ENCODE measurements around the gene NRL.
"Not testable (repeated sequence)": the region's sequence is repeated elsewhere in the genome, so short reads cannot be mapped to it uniquely, and the experiment has no call there.

Gene NRL

DNA sequence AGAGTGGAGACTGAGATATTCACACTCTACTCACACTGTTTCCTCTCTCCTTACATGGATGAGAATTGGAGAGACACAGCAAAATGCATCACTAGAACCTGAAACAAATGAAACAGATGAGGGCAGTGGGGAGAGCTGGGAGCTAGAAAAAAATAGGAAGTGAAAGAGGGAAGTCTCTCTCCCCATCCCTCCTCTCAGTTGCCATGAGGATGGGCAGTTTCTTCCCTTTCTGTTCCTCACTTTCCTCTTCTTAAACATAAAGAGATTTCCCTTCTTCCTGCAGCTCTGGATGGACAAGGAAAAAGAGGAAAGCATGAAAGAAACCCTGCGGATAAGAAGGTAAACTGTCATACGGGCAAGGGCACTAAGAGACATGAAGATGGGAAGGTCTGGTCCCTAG lies 65.7 kb downstream of the NRL start:
- not testable (repeated sequence) for H3K4me1 ChIP-seq (ENCODE audit: low read length); H3F3A ChIP-seq (ENCODE audit: insufficient read depth, low read length); H3K9ac ChIP-seq (ENCODE audit: low read length); H2AFZ ChIP-seq (ENCODE audit: low read length); H3K9me3 ChIP-seq (replicated peaks; ENCODE audit: insufficient read depth, low read length); DNase-seq; H3K27ac ChIP-seq (ENCODE audit: low read length); H3K79me2 ChIP-seq (ENCODE audit: low read length); H3K4me2 ChIP-seq (ENCODE audit: low read depth, low read length); H4K20me1 ChIP-seq (ENCODE audit: insufficient read depth, low read length); H3K27me3 ChIP-seq (replicated peaks; ENCODE audit: insufficient read depth, low read length); H3K36me3 ChIP-seq (replicated peaks; ENCODE audit: insufficient read depth, low read length); H3K4me3 ChIP-seq (ENCODE audit: low read length); H3K9me2 ChIP-seq (replicated peaks; ENCODE audit: insufficient read depth, low read length)

DNA sequence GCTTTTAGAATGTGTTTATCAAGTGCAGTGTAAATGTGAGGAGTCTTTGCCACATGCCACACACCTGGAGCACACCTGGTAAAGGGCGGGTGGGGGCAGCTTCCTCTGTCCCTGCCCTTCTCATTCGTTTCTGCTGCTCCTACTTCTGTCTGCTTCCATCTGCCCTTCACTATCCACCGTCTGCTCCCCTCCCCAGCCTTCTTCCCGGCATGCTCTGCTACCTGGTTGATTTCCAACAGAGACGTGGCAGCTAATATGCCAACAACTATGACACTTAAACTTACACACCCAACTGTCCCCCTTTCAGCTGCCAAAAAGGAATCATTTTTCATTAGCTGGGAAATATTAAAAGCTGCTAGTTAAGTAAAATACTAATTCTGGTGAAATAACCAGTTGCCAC lies 72.0 kb downstream of the NRL start:
- no peaks in the 10 kb centered on the region for H4K20me1 ChIP-seq (ENCODE audit: insufficient read depth, low read length)
- no peak overlapping the region for H3K4me3 ChIP-seq (ENCODE audit: low read length)
- H3K9me2 ChIP-seq (replicated peaks; ENCODE audit: insufficient read depth, low read length): no peaks in the 10 kb centered on the region
- no peaks in the 10 kb centered on the region for H3K79me2 ChIP-seq (ENCODE audit: low read length)
- H3K9ac ChIP-seq (ENCODE audit: low read length): no peak overlapping the region
- DNase-seq: no peak
- H3K4me2 ChIP-seq (ENCODE audit: low read depth, low read length): no peak overlapping the region
- no peaks in the 10 kb centered on the region for H3K4me1 ChIP-seq (ENCODE audit: low read length)
- no peak overlapping the region for H3K27ac ChIP-seq (ENCODE audit: low read length)
- H3K9me3 ChIP-seq (replicated peaks; ENCODE audit: insufficient read depth, low read length): no peaks in the 10 kb centered on the region
- no peaks in the 10 kb centered on the region for H3F3A ChIP-seq (ENCODE audit: insufficient read depth, low read length)
- TF ChIP-seq, protein P1, sequence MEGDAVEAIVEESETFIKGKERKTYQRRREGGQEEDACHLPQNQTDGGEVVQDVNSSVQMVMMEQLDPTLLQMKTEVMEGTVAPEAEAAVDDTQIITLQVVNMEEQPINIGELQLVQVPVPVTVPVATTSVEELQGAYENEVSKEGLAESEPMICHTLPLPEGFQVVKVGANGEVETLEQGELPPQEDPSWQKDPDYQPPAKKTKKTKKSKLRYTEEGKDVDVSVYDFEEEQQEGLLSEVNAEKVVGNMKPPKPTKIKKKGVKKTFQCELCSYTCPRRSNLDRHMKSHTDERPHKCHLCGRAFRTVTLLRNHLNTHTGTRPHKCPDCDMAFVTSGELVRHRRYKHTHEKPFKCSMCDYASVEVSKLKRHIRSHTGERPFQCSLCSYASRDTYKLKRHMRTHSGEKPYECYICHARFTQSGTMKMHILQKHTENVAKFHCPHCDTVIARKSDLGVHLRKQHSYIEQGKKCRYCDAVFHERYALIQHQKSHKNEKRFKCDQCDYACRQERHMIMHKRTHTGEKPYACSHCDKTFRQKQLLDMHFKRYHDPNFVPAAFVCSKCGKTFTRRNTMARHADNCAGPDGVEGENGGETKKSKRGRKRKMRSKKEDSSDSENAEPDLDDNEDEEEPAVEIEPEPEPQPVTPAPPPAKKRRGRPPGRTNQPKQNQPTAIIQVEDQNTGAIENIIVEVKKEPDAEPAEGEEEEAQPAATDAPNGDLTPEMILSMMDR (IDR thresholded peaks at IDR 0.05; ENCODE audit: low read length): no peak
- TF ChIP-seq EZH2phosphoT487 (IDR thresholded peaks at IDR 0.05; ENCODE audit: low read length): no peak
- TF ChIP-seq EZH2 (optimal IDR thresholded peaks at IDR 0.05; ENCODE audit: low read depth, low read length): no peak
- H2AFZ ChIP-seq (ENCODE audit: low read length): no peak overlapping the region
- no peaks in the 10 kb centered on the region for H3K27me3 ChIP-seq (replicated peaks; ENCODE audit: insufficient read depth, low read length)
- no peaks in the 10 kb centered on the region for H3K36me3 ChIP-seq (replicated peaks; ENCODE audit: insufficient read depth, low read length)

DNA sequence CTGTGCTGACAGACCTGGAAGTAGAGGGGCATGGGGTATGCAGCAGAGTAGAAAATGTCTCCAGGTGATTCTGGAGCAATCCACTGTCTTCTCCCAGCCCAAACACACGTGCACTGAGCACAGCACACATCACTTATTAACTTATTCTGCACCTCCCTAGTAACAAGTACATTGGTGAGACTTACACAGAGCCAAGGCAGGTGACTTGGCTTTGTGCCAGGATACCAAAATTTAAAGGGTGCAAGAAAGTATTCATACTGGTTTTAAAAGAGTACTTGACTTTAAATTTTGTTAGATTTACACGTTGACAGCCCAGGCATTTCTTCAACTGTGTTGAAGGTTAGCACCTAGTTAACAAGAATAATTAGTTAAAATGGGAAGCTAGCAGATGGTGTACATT lies 74.1 kb downstream of the NRL start:
- Histone ChIP-seq H3K27me3 (replicated peaks; ENCODE audit: insufficient read depth, low read length) (no peaks in the 10 kb centered on the region), H3K27ac (ENCODE audit: low read length) (no peak overlapping the region), H3K4me3 (ENCODE audit: low read length) (no peak overlapping the region), H3K9me3 (replicated peaks; ENCODE audit: insufficient read depth, low read length) (no peaks in the 10 kb centered on the region), H3K9ac (ENCODE audit: low read length) (no peak overlapping the region), H2AFZ (ENCODE audit: low read length) (no peak overlapping the region), H3F3A (ENCODE audit: insufficient read depth, low read length) (no peaks in the 10 kb centered on the region), H3K36me3 (replicated peaks; ENCODE audit: insufficient read depth, low read length) (no peaks in the 10 kb centered on the region), H3K4me2 (ENCODE audit: low read depth, low read length) (no peak overlapping the region), H3K9me2 (replicated peaks; ENCODE audit: insufficient read depth, low read length) (no peaks in the 10 kb centered on the region), H3K4me1 (ENCODE audit: low read length) (no peaks in the 10 kb centered on the region), H3K79me2 (ENCODE audit: low read length) (no peaks in the 10 kb centered on the region), H4K20me1 (ENCODE audit: insufficient read depth, low read length) (no peaks in the 10 kb centered on the region)
- no peak for DNase-seq
- TF ChIP-seq, protein P1 (IDR thresholded peaks at IDR 0.05; ENCODE audit: low read length): no peak
- TF ChIP-seq EZH2phosphoT487 (IDR thresholded peaks at IDR 0.05; ENCODE audit: low read length) (no peak), EZH2 (optimal IDR thresholded peaks at IDR 0.05; ENCODE audit: low read depth, low read length) (no peak)

DNA sequence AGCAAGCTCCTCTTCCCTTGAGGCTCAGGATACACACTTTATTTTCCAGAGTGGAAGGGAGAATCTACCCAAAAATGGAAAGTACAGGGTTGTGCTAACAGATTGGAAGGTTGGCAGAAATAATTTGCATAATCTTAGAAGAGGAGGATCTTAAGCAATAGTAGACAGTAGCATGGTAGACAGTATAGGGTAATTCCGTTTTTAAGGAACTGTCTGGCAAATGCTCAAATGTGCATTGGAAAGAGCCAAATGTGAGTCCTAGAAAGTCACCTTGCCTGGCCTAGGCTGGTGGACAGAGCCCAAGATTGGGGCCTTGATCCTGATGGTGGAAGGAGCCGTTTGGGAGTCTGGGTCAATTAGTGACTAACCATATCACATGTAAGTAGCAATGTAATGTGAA lies 76.1 kb downstream of the NRL start:
- no peak for DNase-seq
- H4K20me1 ChIP-seq (ENCODE audit: insufficient read depth, low read length): no peaks in the 10 kb centered on the region
- no peak overlapping the region for H3K27ac ChIP-seq (ENCODE audit: low read length)
- no peak overlapping the region for H3K4me3 ChIP-seq (ENCODE audit: low read length)
- H2AFZ ChIP-seq (ENCODE audit: low read length): no peak overlapping the region
- H3K9me3 ChIP-seq (replicated peaks; ENCODE audit: insufficient read depth, low read length): no peaks in the 10 kb centered on the region
- no peaks in the 10 kb centered on the region for H3K27me3 ChIP-seq (replicated peaks; ENCODE audit: insufficient read depth, low read length)
- no peaks in the 10 kb centered on the region for H3F3A ChIP-seq (ENCODE audit: insufficient read depth, low read length)
- TF ChIP-seq EZH2 (optimal IDR thresholded peaks at IDR 0.05; ENCODE audit: low read depth, low read length): no peak
- H3K4me1 ChIP-seq (ENCODE audit: low read length): no peaks in the 10 kb centered on the region
- H3K36me3 ChIP-seq (replicated peaks; ENCODE audit: insufficient read depth, low read length): no peaks in the 10 kb centered on the region
- H3K79me2 ChIP-seq (ENCODE audit: low read length): no peaks in the 10 kb centered on the region
- no peak overlapping the region for H3K4me2 ChIP-seq (ENCODE audit: low read depth, low read length)
- H3K9ac ChIP-seq (ENCODE audit: low read length): no peak overlapping the region
- H3K9me2 ChIP-seq (replicated peaks; ENCODE audit: insufficient read depth, low read length): no peaks in the 10 kb centered on the region

Data from MM.1S (cell line).